ENCODE measurements around the gene DDX10.

- TF ChIP-seq POLR2A (IDR thresholded peaks at IDR 0.05): no peak
- no peak for TF ChIP-seq CTCF (IDR thresholded peaks at IDR 0.05)
Observed at GRCh38 chr11:108628326-108628725, 36.5 kb upstream of the DDX10 start.
